Adrenal gland (tissue), 5 donors: ENCODE results near the gene NUDCD2.

Experiments used
- POLR2A ChIP-seq, 2 donors: fragments of 450-650 bp; IDR thresholded peaks; one replicate each; pipeline ENCODE4 v1.6.1; 2017; ENCODE audit warnings: antibody characterized with exemption in 2 of 2, mild to moderate bottlenecking in 2 of 2, moderate library complexity in 1 of 2
- TF ChIP-seq, protein P1 (sequence below), 6 experiments: fragments of 450-650 bp in 4 of 6; fragments of 200-600 bp in 2 of 6; sonication (generic) in 1 of 6; IDR thresholded peaks; 1 replicate in 5 of 6; 2 replicates in 1 of 6; pipeline versions ENCODE4 v1.5.1 to v1.8.0; 2016 to 2021; ENCODE audit warnings: antibody characterized with exemption in 6 of 6, mild to moderate bottlenecking in 2 of 6, moderate library complexity in 1 of 6
- donor health status: DM: no; HTN: no; CAD: no.

DNA sequence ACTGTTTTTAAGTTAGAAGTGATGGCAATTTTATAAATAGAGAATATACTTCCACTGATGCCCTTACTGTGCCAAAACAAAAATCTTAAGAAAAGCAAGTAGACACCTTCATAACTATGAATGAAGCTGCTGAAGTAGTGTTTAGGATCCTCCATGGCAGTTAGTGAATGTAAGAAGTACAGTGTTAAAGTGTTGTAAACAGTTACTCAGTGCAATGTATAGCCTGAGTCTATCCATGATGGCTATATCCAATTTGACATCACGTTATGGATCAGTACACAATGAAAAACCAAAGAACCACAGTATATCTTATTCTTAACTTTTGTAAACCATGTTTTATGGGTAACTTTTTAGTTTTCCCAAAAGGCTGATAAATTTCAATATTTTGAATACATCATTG is 15.4 kb downstream of the NUDCD2 start:
- TF ChIP-seq, protein P1, sequence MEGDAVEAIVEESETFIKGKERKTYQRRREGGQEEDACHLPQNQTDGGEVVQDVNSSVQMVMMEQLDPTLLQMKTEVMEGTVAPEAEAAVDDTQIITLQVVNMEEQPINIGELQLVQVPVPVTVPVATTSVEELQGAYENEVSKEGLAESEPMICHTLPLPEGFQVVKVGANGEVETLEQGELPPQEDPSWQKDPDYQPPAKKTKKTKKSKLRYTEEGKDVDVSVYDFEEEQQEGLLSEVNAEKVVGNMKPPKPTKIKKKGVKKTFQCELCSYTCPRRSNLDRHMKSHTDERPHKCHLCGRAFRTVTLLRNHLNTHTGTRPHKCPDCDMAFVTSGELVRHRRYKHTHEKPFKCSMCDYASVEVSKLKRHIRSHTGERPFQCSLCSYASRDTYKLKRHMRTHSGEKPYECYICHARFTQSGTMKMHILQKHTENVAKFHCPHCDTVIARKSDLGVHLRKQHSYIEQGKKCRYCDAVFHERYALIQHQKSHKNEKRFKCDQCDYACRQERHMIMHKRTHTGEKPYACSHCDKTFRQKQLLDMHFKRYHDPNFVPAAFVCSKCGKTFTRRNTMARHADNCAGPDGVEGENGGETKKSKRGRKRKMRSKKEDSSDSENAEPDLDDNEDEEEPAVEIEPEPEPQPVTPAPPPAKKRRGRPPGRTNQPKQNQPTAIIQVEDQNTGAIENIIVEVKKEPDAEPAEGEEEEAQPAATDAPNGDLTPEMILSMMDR (IDR thresholded peaks at IDR 0.05) = no peak
- TF ChIP-seq POLR2A (IDR thresholded peaks at IDR 0.05) = no peak
